ENCODE results near the gene POLDIP2. TPM values are rescaled to one million over a fixed set of nuclear protein-coding genes. Genes with fewer than 3 reads are reported as not detected.

POLDIP2 gene
- total and polyA plus RNA-seq, 8 donors = 28.3 to 51.2 (median 41.2) TPM

GRCh38 chr17:28390984-28391383 lies 33.7 kb upstream of the POLDIP2 start:
- FAIRE-seq (no peak), DNase-seq (no peak), ATAC-seq (no peak)
- Histone ChIP-seq H3K4me1 (peaks cover 0 to 4% (median 0%) of the 10 kb centered on the region in 3 donors), H3K27me3 (no peaks in the 10 kb centered on the region), H3K9me3 (no peaks in the 10 kb centered on the region), H3K27ac (no peak overlapping the region), H3K4me3 (no peak overlapping the region), H3K36me3 (peaks cover 0 to 60% (median 41%) of the 10 kb centered on the region in 3 donors)
- WGBS, 2 donors = 93 to 98% methylated on average over 1 of the region's 1 CpG
- intact Hi-C loops (cut with DNase I) = no loop called here
- no peak for TF ChIP-seq CTCF (IDR thresholded peaks at IDR 0.05)

GRCh38 chr17:28390563-28390962 lies 33.2 kb upstream of the POLDIP2 start:
- 95 to 96% methylated on average over 2 of the region's 2 CpGs for WGBS, 2 donors
- ATAC-seq (no peak), FAIRE-seq (no peak), DNase-seq (no peak)
- intact Hi-C loops (cut with DNase I) = no loop called here
- no peak overlapping the region for H3K27ac ChIP-seq
- peaks cover 0 to 56% (median 37%) of the 10 kb centered on the region in 3 donors for H3K36me3 ChIP-seq
- no peaks in the 10 kb centered on the region for H3K9me3 ChIP-seq
- H3K4me1 ChIP-seq = peaks cover 0 to 4% (median 0%) of the 10 kb centered on the region in 3 donors
- TF ChIP-seq CTCF (IDR thresholded peaks at IDR 0.05) = no peak
- H3K4me3 ChIP-seq = no peak overlapping the region
- H3K27me3 ChIP-seq = no peaks in the 10 kb centered on the region

GRCh38 chr17:28390141-28390540 lies 32.8 kb upstream of the POLDIP2 start:
- no peak for FAIRE-seq
- 92% methylated on average over 1 of the region's 1 CpG for WGBS, 2 donors
- no peak for DNase-seq
- Histone ChIP-seq H3K4me1 (peaks cover 0 to 4% (median 0%) of the 10 kb centered on the region in 3 donors), H3K36me3 (peaks cover 0 to 52% (median 35%) of the 10 kb centered on the region in 3 donors), H3K27me3 (no peaks in the 10 kb centered on the region), H3K27ac (no peak overlapping the region), H3K4me3 (no peak overlapping the region), H3K9me3 (no peaks in the 10 kb centered on the region)
- no peak for TF ChIP-seq CTCF (IDR thresholded peaks at IDR 0.05)
- no peak for ATAC-seq
- intact Hi-C loops (cut with DNase I) = no loop called here

GRCh38 chr17:28388106-28388505 lies 30.8 kb upstream of the POLDIP2 start:
- no peak for TF ChIP-seq CTCF (IDR thresholded peaks at IDR 0.05)
- H3K9me3 ChIP-seq = no peaks in the 10 kb centered on the region
- intact Hi-C loops (cut with DNase I) = no loop called here
- no peak overlapping the region for H3K27ac ChIP-seq
- H3K4me3 ChIP-seq = no peak overlapping the region
- 94 to 97% methylated on average over 11 of the region's 11 CpGs for WGBS, 2 donors
- DNase-seq (no peak), FAIRE-seq (no peak), ATAC-seq (no peak)
- no peaks in the 10 kb centered on the region for H3K27me3 ChIP-seq
- peaks cover 0 to 45% (median 27%) of the 10 kb centered on the region in 3 donors for H3K36me3 ChIP-seq
- H3K4me1 ChIP-seq = peaks cover 0 to 7% (median 0%) of the 10 kb centered on the region in 3 donors

- peaks cover 0 to 33% (median 23%) of the 10 kb centered on the region in 3 donors for H3K36me3 ChIP-seq
- H3K4me1 ChIP-seq = peaks cover 0 to 7% (median 0%) of the 10 kb centered on the region in 3 donors
- no peaks in the 10 kb centered on the region for H3K27me3 ChIP-seq
- FAIRE-seq (no peak), ATAC-seq (no peak), DNase-seq (no peak)
- H3K9me3 ChIP-seq = no peaks in the 10 kb centered on the region
- H3K27ac ChIP-seq = no peak overlapping the region
- TF ChIP-seq CTCF (IDR thresholded peaks at IDR 0.05) = no peak
- H3K4me3 ChIP-seq = no peak overlapping the region
- intact Hi-C loops (cut with DNase I) = no loop called here
Observed at GRCh38 chr17:28386391-28386790, 29.1 kb upstream of the POLDIP2 start.

Measured in pancreas (tissue), 10 donors.